Suprapubic skin (tissue), 3 donors: ENCODE results near the gene ACP7.

Experiments
- CTCF ChIP-seq, 2 donors: fragments of 200-600 bp in 1 of 2; fragments of 450-650 bp in 1 of 2; sonication (generic) in 1 of 2; IDR thresholded peaks; one replicate each; pipeline ENCODE4 v1.5.1; 2016 to 2019; ENCODE audit warnings: antibody characterized with exemption in 2 of 2, mild to moderate bottlenecking in 1 of 2, moderate library complexity in 1 of 2
- EP300 ChIP-seq: sonication (generic); formaldehyde crosslinking; IDR thresholded peaks from one replicate; pipeline ENCODE4 v1.6.1; 2017; ENCODE audit warnings: antibody characterized with exemption
- POLR2A ChIP-seq, 2 donors: fragments of 450-650 bp; IDR thresholded peaks; one replicate each; pipeline ENCODE4 v1.6.1; 2017; ENCODE audit warnings: antibody characterized with exemption in 2 of 2, mild to moderate bottlenecking in 2 of 2, moderate library complexity in 2 of 2

GRCh38 chr19:39065928-39066327 is 18.2 kb upstream of the ACP7 start:
- TF ChIP-seq CTCF (IDR thresholded peaks at IDR 0.05) (no peak), EP300 (no peak), POLR2A (IDR thresholded peaks at IDR 0.05) (no peak)
